Fibroblast of pulmonary artery (primary cell): Measurements from ENCODE around the gene CDH6.

Source experiments
- DNase-seq: peaks from one replicate; pipeline ENCODE4 v3.0.0-alpha.2; 2010; ENCODE audit warnings: low read depth
- H3K4me3 ChIP-seq: replicated peaks from 2 replicates; pipeline ENCODE4 v1.5.1; 2011; ENCODE audit warnings: low read depth, mild to moderate bottlenecking, control low read depth, low read length, moderate library complexity
- CTCF ChIP-seq: IDR thresholded peaks from 2 replicates; pipeline ENCODE4 v1.5.1; 2011; ENCODE audit warnings: mild to moderate bottlenecking, control low read depth, low read length, inconsistent platforms; ENCODE audit errors: missing control alignments

Gene CDH6

DNA sequence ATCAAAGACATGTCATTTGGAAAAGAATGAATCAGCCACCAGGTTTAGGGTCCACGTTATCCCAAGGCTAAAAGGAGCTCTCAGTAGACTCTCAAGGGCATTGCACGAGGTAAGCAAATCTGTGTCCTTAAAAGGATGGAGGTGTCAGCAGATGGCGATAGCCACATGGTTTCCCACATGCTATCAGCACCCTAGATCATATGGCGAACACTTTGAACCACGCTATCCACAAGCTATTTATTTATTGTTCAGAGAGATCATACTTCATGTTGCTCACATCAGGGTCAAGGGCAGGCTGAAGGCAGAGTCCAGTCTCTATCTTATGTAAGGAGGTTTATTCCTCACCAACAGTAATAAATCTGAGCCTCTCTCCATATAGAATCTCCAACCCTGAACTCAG is 43.7 kb downstream of the CDH6 start:
- peak; percentile 26 for DNase-seq
- TF ChIP-seq CTCF = no peak
- no peak overlapping the region for H3K4me3 ChIP-seq

DNA sequence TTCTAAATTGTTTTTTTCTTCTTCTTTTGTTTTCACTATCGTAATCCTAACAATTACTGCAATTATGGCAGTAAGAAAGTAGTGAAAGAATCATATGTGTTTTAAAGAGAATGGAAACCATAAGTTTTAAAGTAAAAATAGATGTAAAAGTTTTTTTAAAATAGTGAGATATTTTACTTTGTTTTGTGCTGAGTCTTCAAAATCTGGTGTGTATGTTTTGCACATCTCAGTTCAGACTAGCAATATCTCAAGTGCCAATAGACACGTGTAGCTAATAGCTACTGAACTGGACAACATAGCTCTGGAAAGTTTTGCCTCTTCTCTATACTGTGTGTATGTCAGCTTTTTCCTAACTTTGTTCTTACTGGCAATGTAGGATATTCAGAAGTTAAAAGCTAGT is 45.0 kb downstream of the CDH6 start:
- no peak overlapping the region for H3K4me3 ChIP-seq
- DNase-seq = no peak
- TF ChIP-seq CTCF = no peak

DNA sequence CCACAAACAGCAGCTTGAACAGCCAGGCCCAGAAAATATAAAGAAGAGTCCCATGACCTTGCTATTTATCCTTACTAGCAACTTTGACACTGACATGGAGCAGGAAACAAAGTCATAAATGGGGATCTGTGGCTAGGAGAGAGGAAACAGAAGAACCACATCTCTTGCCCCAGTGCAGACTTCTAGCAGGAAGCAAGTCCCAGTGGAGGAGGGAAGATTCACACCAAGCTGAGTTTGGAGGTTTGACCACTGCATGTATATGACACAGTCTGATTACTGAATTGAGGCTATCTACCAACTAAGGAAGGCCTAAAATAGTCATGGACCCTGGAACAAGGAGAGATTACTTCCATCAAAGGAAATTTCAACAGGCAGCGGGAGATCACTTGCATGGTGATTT is 51.4 kb downstream of the CDH6 start:
- TF ChIP-seq CTCF = no peak
- DNase-seq = no peak
- H3K4me3 ChIP-seq = no peak overlapping the region

DNA sequence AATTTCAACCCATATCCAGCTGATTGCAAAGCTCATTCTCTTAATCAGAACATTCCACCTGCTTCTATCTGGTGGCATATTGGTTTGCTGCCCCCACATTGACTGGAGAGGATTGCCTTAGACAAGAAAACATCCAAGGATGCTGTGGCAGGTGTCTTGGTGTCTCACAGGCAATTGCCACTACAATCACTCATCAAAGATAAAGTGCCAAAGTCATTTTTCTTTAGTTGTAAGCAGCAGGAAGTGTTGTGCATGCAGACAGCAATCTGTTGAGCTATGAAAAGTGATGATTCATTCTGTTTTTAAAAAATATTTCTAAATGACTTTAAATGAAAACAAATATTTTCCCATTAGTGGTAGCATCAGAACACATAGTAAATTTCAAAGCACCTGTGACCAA is 53.9 kb downstream of the CDH6 start:
- DNase-seq = no peak
- no peak for TF ChIP-seq CTCF
- no peak overlapping the region for H3K4me3 ChIP-seq

- H3K4me3 ChIP-seq = no peak overlapping the region
- no peak for TF ChIP-seq CTCF
- DNase-seq = no peak
Observed at GRCh38 chr5:31250201-31250600, 56.7 kb downstream of the CDH6 start.

DNA sequence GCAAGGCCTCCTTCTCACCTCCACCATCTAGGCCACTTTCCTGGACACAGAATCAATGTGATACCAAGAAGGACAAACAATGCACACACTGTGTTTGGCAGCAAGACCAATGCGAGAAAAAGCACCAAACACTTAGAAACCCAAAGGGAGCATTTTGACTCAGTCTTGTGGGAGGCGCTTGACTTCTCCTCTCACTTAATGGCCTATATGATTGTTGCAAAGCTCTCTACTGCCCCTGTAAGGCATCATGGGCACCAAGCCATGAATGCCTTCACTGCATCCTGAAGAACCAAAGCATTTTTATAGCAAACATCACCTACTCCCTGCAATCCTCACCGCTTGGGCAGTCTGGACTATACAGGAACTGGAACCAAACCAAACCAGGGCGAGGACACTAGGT is 57.5 kb downstream of the CDH6 start:
- H3K4me3 ChIP-seq = no peak overlapping the region
- DNase-seq = no peak
- TF ChIP-seq CTCF = no peak

DNA sequence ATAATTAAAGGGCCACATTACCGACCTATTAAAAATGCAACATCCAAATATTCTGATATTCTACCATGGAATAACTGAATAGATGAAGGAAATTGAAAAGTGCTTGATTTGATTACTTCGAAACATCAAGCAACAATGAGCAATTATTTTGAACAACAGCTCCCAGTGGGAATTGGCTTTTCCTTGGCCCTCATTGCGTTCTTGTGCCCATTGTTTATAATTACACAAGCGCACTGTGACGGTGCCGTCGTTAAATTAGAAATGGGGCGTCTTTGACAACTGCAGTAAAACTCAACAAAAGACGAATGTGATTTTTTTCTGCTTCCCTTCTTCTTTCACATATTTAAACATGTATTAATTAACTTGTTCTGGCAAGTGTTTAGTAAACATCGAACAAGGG is 61.6 kb downstream of the CDH6 start:
- no peak for DNase-seq
- H3K4me3 ChIP-seq = no peak overlapping the region
- no peak for TF ChIP-seq CTCF
